COLO829 (cell line): Measurements from ENCODE around the gene TTC19.
"Not testable (repeated sequence)": the region's sequence is repeated elsewhere in the genome, so short reads cannot be mapped to it uniquely, and the experiment has no call there.

Source experiments
- DNase-seq: peaks from one replicate; pipeline ENCODE4 v3.0.0; 2012; ENCODE audit warnings: low spot score

TTC19 gene

DNA sequence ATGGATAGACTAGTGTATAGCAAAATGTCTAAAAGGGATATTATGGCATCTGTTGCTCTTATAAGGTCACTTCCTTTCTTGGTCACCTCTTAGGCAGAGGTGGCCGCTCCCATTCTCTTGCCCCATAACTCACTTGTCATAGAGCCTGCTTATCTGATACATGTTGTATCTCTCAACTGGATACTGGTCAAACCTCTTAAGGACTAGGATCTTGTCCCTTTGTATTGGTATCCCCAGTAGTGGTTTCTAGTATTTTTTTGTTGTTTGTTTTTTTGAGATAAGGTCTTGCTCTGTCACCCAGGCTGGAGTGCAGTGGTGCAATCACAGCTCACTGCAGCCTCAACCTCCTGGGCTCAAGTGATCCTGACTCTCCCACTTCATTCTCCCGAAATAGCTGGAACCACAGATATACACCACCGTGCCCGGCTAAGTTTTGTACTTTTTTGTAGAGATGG lies 27.1 kb upstream of the TTC19 start:
- no peak for DNase-seq

- DNase-seq, result no peak
These were observed 26.6 kb upstream of the TTC19 start for GRCh38 chr17:15973016-15973415.

GRCh38 chr17:15973834-15974233 lies 25.8 kb upstream of the TTC19 start:
- no peak for DNase-seq

DNA sequence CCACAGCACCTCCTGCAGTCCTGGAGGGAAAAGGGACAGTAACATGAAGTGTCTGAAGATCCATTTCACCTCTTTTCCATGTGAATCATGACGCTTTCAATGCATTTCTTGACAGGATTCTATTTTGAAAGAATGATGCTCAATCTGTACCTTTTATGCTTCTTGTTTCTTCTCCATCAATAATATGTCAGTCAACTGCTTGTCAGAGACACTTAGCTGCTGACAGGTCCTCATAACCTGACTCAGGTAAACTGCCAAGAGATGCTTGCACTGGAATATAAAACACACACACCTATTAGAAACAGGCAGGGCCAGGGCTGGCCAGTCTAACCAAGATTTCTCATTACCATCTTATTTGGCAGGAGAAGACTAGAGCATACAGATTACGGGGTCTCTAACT lies 21.7 kb upstream of the TTC19 start:
- no peak for DNase-seq

DNA sequence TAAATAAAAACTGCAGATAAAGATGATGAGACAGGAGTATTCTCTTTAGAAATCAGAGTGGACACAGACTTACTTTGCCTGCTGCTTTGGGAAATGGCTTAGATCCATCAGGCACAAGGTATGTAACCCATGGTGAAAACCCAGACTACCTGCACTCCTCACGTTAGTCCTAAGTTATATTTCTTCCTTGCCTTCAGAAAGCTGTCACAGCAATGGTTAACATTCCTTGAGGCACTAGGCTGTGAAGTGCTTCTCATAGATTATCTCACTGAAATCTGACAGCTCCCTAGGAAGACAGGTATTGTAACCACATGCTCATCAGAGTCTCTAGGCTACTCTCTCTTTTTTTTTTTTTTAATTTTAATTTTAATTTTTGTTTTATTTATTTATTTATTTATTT lies 21.0 kb upstream of the TTC19 start:
- no peak for DNase-seq

- DNase-seq, result not testable (repeated sequence)
These were observed 20.6 kb upstream of the TTC19 start for GRCh38 chr17:15979013-15979412.

GRCh38 chr17:15981208-15981607 lies 18.4 kb upstream of the TTC19 start:
- no peak for DNase-seq

DNA sequence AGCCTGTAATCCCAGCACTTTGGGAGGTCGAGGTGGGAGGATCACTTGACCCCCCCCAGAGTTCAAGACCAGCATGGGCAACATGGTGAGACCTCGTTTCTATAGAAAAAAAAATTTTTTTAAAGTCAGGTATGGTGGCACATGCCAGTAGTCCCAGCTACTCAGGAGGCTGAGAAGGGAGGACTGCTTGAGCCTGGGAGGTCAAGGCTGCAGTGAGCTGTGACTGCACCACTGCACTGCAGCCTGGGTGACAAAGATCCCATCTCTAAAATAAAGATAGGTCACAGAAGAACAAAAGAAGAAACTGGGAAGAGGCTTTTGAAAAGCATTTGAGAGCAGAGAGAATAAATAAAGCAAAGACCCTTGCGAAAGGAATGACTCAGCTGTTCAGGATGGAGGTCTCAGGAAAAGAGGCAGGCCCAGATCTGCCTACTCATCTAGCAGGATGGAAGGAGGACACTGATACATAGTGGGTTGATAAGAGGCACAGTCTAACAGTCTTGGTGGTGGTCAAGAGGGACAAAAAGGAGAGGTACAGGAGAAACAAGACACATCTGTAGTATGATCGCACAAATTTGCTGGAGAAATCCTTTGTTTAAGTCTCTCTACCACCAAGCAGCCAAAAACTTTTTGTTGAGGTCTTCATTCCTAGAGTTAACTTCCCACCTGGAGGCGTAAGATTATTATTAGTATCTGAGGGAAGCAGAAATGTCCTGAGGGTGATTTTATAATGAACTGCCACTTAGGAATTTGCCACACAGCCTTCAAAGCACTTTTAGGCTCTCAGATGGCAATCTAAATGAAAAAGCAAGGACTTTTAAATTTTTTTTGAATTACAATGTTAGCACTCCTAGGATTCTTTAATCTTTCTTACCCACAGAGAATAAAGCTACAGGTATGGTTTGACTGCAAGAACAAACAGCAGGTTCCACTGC lies 17.7 kb upstream of the TTC19 start:
- DNase-seq, result no peak

- no peak for DNase-seq
These were observed 3.3 kb upstream of the TTC19 start for GRCh38 chr17:15996322-15996721.

DNA sequence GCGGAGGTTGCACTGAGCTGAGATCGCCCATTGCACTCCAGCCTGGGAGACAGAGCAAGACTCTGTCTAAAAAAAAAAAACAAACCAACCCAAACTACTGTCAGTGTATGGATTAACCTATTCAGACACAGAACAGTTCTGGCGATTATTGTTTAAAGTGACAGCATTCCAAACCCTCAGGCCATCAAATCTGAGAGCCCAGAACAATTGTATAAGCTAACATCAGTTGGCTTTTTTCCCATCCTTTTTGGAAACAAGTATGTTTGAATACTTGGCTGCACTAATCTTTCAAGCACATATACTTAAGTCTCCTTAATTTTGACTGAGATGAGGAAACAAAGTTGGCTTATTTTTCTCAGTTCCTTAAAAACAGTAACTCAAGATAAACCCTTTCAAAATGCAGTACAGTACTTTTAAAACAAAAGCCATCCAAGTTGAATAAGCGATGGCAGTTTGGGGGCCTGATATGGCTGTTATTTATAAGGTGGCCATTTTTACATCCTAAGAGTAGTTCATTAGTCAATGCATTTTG lies 1.5 kb upstream of the TTC19 start:
- DNase-seq, result no peak

DNA sequence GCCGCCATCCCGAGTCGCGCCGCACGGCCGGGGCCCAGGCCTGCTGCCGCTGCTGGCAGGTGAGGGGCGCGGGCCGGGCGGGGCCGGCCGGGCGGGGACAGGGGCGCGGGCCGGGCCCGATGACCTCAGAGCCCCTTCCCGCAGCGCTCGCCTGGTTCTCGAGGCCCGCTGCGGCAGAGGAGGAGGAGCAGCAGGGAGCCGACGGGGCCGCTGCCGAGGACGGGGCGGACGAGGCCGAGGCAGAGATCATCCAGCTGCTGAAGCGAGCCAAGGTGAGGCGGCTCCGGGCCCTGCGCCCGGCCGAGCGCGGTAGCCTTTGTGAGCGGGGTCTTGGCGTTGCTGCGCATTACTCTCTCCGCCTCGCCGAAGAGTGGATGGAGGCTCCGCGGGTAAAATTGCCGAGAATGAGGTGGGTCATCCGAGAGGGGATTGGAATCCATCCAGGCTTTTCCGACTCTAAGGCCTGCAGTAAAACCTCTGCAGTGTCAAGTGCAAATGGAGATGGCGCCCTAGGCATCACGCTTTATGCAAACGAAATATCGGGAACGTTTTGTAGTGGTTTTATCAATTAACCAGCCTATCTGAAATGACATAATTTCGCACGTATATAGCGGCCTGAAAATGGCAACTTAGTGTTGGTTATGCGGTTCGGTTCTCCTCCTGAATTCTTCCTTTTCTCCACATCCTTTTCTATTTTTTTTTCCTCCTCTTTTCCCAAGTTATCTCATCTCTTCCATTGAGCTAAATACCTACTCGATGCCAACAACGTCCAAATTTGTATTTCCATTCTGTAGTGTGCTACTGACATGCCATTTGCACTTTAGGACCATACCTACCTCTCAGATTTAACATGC lies 577 bp downstream of the TTC19 start:
- DNase-seq, result no peak

DNA sequence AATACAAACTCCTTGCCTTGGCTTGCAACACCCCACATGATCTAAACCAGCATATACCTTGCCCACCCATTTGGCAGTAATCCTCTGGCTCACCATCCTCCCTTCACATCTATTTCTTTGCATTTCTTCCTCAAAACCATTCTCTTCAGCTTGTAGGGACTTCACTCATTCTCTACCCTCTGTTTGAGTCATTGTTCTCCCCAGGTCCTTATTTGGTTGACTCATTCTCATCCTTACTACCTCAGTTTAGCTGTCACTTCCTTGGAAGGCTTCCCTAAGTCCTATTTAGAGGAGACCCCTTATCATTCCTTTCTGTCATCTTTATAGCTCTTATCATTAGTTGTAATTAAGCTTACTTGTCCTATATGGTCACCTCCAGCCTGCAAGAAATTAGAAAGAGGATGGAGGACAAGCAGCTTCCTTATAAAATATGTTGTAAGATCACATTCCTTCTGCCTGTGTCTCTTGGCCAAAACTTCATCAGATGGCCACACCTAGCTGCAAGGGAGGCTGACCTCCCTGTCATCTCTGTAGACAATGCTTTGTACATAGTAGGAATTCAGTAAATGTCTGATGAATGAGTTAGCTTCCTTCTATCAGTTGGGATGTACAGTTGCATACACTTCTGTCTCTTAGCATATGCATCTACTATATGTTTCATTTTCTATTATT lies 1.7 kb downstream of the TTC19 start:
- DNase-seq, result no peak

GRCh38 chr17:16002708-16003260 lies 3.2 kb downstream of the TTC19 start:
- DNase-seq, result no peak

DNA sequence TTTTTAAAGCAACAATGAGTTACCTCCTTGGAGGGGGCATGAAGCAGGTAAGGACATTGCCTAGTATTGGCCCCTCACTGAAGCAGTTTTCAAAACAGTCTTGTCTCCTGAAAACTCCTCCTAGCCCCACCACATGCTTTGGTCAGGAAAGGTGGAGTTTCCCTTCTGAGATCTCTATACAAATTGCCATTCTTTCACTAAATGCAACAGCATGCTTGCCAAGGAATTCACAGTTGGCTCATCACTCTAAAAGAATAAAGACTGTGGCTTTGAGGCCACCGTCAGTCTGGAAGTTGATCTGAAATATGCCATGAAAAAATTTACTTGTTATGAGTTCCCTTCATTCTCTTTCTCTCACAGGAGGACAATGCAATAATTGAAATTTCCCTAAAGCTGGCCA lies 4.2 kb downstream of the TTC19 start:
- no peak for DNase-seq

- DNase-seq, result no peak
These were observed 6.0 kb downstream of the TTC19 start for GRCh38 chr17:16005636-16006035.

- no peak for DNase-seq
These were observed 7.8 kb downstream of the TTC19 start for GRCh38 chr17:16007439-16007838.

- no peak for DNase-seq
These were observed 14.4 kb downstream of the TTC19 start for GRCh38 chr17:16013943-16014407.

DNA sequence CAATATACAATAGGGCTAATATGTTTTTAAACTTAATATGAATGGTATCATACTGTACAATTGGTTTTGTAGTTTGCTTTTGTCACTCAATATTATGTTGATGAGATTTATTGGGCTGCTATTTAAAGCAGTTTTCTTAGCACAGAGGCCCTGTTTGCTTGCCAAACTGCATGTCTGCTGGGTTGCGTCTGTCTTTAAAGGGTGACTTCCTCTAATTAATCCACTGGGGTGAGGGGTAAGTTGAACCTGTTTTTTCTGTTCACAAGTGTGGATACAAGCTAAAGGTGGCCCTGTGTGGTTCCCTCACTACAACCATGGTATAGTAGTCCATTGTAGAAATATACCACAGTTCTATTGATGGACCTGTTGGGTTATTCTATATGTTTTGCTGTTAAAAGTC lies 19.7 kb downstream of the TTC19 start:
- no peak for DNase-seq

- DNase-seq, result no peak
These were observed 24.3 kb downstream of the TTC19 start for GRCh38 chr17:16023881-16024280.

DNA sequence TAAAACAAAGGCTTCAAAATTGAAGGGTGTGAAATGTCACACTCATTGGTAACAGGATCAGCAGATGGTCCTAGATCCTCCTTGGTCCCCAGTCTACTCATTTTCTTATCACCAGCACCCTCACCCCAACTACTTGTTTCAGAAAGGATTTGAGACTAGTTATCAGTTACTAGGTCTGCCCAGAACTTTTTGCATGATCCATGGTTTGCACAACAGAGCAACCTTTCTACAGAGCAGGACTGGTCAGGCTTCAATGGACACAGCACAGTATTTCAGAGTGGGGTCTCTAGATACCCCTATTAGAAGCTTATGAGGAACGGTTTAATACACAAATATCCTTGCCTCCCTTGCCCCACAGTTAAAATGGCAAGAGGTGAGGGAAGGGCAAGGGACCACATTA lies 25.6 kb downstream of the TTC19 start:
- no peak for DNase-seq

GRCh38 chr17:16026895-16027294 lies 27.3 kb downstream of the TTC19 start:
- no peak for DNase-seq
